ENCODE results near the gene ASRGL1. TPM values are rescaled to one million over a fixed set of nuclear protein-coding genes. Genes with fewer than 3 reads are reported as not detected.

Gene ASRGL1
- total RNA-seq, 4 donors from 2014 or later: 4.2 to 16.7 (median 12.5) TPM

DNA sequence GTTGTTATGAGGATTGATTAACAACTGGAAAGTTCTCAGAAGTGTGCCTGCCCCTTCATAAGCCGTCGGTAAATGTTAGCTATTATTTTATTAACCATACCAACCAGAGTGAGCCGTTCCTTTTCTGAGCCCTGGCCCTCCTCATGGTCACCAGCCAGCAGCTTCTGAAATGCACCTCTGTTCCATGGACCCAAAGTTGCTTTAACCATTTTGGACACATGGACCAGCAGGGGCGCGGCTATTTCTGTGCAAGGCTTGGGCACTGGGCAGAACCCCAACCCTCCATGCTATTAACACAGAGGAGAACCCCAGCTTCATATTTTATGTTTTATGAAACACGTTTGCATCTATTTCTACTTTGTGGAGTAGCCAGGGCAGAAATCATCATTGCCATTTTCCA is 63.0 kb downstream of the ASRGL1 start:
- no peak for DNase-seq (ENCODE audit: low spot score in 2 of 2)
- H3K27me3 ChIP-seq: no peaks in the 10 kb centered on the region
- H3K9me3 ChIP-seq: no peaks in the 10 kb centered on the region
- peak overlapping the region; percentile 75 to 93 (median 84) for H3K27ac ChIP-seq
- no peak overlapping the region for H3K4me3 ChIP-seq
- peaks cover 6 to 86% (median 67%) of the 10 kb centered on the region in 4 donors for H3K4me1 ChIP-seq
- H3K36me3 ChIP-seq: no peaks in the 10 kb centered on the region
- WGBS, 2 donors: 21 to 26% methylated on average over 6 of the region's 6 CpGs
- no peak for TF ChIP-seq POLR2A (IDR thresholded peaks at IDR 0.05)
- no peak for TF ChIP-seq EP300 (IDR thresholded peaks at IDR 0.05)
- TF ChIP-seq, protein P1, sequence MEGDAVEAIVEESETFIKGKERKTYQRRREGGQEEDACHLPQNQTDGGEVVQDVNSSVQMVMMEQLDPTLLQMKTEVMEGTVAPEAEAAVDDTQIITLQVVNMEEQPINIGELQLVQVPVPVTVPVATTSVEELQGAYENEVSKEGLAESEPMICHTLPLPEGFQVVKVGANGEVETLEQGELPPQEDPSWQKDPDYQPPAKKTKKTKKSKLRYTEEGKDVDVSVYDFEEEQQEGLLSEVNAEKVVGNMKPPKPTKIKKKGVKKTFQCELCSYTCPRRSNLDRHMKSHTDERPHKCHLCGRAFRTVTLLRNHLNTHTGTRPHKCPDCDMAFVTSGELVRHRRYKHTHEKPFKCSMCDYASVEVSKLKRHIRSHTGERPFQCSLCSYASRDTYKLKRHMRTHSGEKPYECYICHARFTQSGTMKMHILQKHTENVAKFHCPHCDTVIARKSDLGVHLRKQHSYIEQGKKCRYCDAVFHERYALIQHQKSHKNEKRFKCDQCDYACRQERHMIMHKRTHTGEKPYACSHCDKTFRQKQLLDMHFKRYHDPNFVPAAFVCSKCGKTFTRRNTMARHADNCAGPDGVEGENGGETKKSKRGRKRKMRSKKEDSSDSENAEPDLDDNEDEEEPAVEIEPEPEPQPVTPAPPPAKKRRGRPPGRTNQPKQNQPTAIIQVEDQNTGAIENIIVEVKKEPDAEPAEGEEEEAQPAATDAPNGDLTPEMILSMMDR (IDR thresholded peaks at IDR 0.05): no peak

DNA sequence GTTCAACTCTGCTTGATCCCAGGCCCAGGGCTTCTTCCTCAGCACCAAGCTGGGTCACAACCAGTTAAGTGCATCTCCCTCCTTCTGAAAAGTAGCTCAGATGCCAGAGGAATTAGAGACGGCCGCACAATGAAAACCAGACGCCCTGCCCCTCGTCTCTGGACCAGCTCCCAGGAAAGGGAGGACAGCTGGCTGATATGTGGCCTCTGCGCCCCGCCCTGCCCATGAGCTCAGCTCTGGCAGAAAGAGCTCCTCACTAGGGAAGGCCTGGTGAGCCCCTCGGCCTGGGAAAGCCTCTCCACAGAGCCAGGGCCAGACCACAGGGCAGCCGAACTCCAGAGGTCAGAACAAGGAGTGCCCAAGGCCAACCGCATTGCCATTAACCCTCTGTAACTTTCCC is 63.5 kb downstream of the ASRGL1 start:
- TF ChIP-seq EP300 (IDR thresholded peaks at IDR 0.05) (peak in 1 of 2 donors; percentile 86), POLR2A (IDR thresholded peaks at IDR 0.05) (peak in 1 of 2 donors; percentile 21)
- TF ChIP-seq, protein P1 (IDR thresholded peaks at IDR 0.05): peak in 1 of 5 experiments; percentile 9
- peak; percentile 69 to 85 for DNase-seq (ENCODE audit: low spot score in 2 of 2)
- Histone ChIP-seq H3K27ac (peak overlapping the region; percentile 75 to 93 (median 84)), H3K36me3 (no peaks in the 10 kb centered on the region), H3K9me3 (no peaks in the 10 kb centered on the region), H3K27me3 (no peaks in the 10 kb centered on the region), H3K4me1 (peaks cover 6 to 81% (median 64%) of the 10 kb centered on the region in 4 donors), H3K4me3 (no peak overlapping the region)
- WGBS, 2 donors: 10 to 33% methylated on average over 7 to 9 of the region's 9 CpGs

DNA sequence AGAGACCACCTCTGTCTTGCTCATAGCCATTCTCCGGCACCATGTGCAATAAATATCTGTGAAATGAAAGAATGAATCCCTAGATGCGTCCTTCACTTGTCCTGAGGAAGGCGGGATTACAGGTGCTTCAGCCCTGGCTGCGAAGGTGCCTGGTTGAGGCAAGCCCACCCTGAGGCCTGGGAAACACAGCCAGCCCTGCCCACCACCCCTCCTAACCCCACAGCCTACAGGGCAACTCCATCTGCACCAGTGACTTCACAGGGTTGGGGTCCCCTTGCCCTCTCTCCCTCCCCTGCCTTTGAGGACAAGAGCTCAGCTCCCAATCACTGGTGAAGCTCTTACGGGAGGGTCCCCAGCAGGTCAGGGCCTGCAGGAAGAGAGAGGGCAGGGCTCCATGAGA is 64.1 kb downstream of the ASRGL1 start:
- H3K36me3 ChIP-seq: no peaks in the 10 kb centered on the region
- peak overlapping the region in 1 of 4 donors; percentile 30 for H3K4me3 ChIP-seq
- H3K27ac ChIP-seq: peak overlapping the region; percentile 75 to 93 (median 84)
- no peak for TF ChIP-seq EP300 (IDR thresholded peaks at IDR 0.05)
- TF ChIP-seq POLR2A (IDR thresholded peaks at IDR 0.05): no peak
- TF ChIP-seq, protein P1 (IDR thresholded peaks at IDR 0.05): no peak
- no peak for DNase-seq (ENCODE audit: low spot score in 2 of 2)
- H3K4me1 ChIP-seq: peaks cover 6 to 79% (median 58%) of the 10 kb centered on the region in 4 donors
- 59 to 83% methylated on average over 5 of the region's 5 CpGs for WGBS, 2 donors
- H3K27me3 ChIP-seq: no peaks in the 10 kb centered on the region
- no peaks in the 10 kb centered on the region for H3K9me3 ChIP-seq

DNA sequence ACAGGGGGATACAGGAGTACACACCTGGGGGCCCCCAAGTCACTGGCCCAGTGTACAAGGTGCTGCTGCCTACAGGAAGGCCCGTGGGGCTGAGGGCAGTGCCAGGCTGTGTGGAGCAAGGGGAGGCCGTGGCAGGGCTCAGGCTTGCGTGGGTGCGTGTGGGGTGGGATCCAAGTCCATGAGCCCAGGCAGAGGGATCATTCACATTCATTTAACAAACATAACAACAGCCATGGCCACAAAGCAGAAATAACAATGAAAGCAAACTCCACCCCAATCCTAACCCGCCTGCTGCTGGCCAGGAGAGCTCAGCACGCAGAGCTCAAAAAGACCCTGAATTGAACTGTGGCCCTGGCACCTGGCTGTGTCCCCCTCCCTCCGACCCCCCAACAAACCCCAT is 64.6 kb downstream of the ASRGL1 start:
- Histone ChIP-seq H3K27me3 (no peaks in the 10 kb centered on the region), H3K4me1 (peaks cover 6 to 74% (median 58%) of the 10 kb centered on the region in 4 donors)

More for the DNA sequence above, 64.6 kb downstream of the ASRGL1 start:
- Histone ChIP-seq H3K4me3 (peak overlapping the region in 1 of 4 donors; percentile 30), H3K36me3 (no peaks in the 10 kb centered on the region), H3K27ac (peak overlapping the region; percentile 75 to 93 (median 84)), H3K9me3 (no peaks in the 10 kb centered on the region)
- 10 to 20% methylated on average over 7 of the region's 7 CpGs for WGBS, 2 donors
- no peak for DNase-seq (ENCODE audit: low spot score in 2 of 2)
- TF ChIP-seq EP300 (IDR thresholded peaks at IDR 0.05): no peak
- no peak for TF ChIP-seq POLR2A (IDR thresholded peaks at IDR 0.05)
- TF ChIP-seq, protein P1 (IDR thresholded peaks at IDR 0.05): no peak

All from tibial nerve (tissue), 4 donors.